H1 (cell line): ENCODE data around the gene HIC1.

Experiments used
- CTCF ChIP-seq, 3 experiments: IDR thresholded peaks; 1 replicate in 2 of 3; 2 replicates in 1 of 3; pipeline versions ENCODE4 v1.5.1 to v1.6.1; 2011; ENCODE audit warnings: low read length in 3 of 3, mild to moderate bottlenecking in 3 of 3, inconsistent platforms in 2 of 3, low read depth in 1 of 3, moderate library complexity in 1 of 3; ENCODE audit not compliant: insufficient read depth in 1 of 3; ENCODE audit errors: control extremely low read depth in 1 of 3
- EP300 ChIP-seq, 2 experiments: IDR thresholded peaks; 1 replicate in 1 of 2; 2 replicates in 1 of 2; pipeline ENCODE4 v1.6.1; 2011 to 2012; ENCODE audit warnings: low read depth in 2 of 2, low read length in 2 of 2, mild to moderate bottlenecking in 2 of 2, borderline replicate concordance in 1 of 2, inconsistent platforms in 1 of 2, moderate library complexity in 1 of 2
- GABPA ChIP-seq: IDR thresholded peaks from 2 replicates; pipeline ENCODE4 v1.6.1; 2011; ENCODE audit warnings: mild to moderate bottlenecking, low read length, moderate library complexity, borderline replicate concordance; ENCODE audit not compliant: insufficient read depth
- JUN ChIP-seq: IDR thresholded peaks from 2 replicates; pipeline ENCODE4 v1.6.1; 2011; ENCODE audit warnings: low read depth, mild to moderate bottlenecking, improper control_type of control experiment, low read length
- JUND ChIP-seq: IDR thresholded peaks from 2 replicates; pipeline ENCODE4 v1.6.1; 2011; ENCODE audit warnings: mild to moderate bottlenecking, improper control_type of control experiment, low read length
- KDM5A ChIP-seq: fragments of 200-600 bp; IDR thresholded peaks from 2 replicates; pipeline ENCODE4 v1.7.1; 2012; ENCODE audit warnings: mild to moderate bottlenecking, low read length, inconsistent platforms, mixed read lengths
- POLR2A ChIP-seq, 2 experiments: IDR thresholded peaks; 1 replicate in 1 of 2; 2 replicates in 1 of 2; pipeline ENCODE4 v1.6.1; 2011; ENCODE audit warnings: low read depth in 2 of 2, low read length in 2 of 2, mild to moderate bottlenecking in 2 of 2; ENCODE audit errors: control extremely low read depth in 1 of 2
- SIN3A ChIP-seq, 2 experiments: IDR thresholded peaks in 1 of 2; conservative IDR thresholded peaks in 1 of 2; 2 replicates each; pipeline ENCODE4 v1.6.1; 2011 to 2012; ENCODE audit warnings: low read length in 2 of 2, improper control_type of control experiment in 1 of 2, low read depth in 1 of 2, mild to moderate bottlenecking in 1 of 2
- TCF12 ChIP-seq: IDR thresholded peaks from 2 replicates; pipeline ENCODE4 v1.6.1; 2011; ENCODE audit warnings: low read depth, mild to moderate bottlenecking, low read length

- TF ChIP-seq POLR2A (IDR thresholded peaks at IDR 0.05; ENCODE audit: control extremely low read depth in 1 of 2, low read depth in 2 of 2, low read length in 2 of 2) (no peak), JUND (no peak), EP300 (IDR thresholded peaks at IDR 0.05; ENCODE audit: borderline replicate concordance in 1 of 2, low read depth in 2 of 2, low read length in 2 of 2) (no peak), GABPA (no peak), CTCF (IDR thresholded peaks at IDR 0.05; ENCODE audit: control extremely low read depth in 1 of 3, insufficient read depth in 1 of 3, low read depth in 1 of 3, low read length in 3 of 3) (no peak), KDM5A (no peak), JUN (no peak), SIN3A (conservative IDR thresholded peaks at IDR 0.05 in 1 of 2, IDR thresholded peaks at IDR 0.05 in 1 of 2; ENCODE audit: low read depth in 1 of 2, low read length in 2 of 2) (no peak), TCF12 (no peak)
Observed at GRCh38 chr17:2067048-2067561, 12.2 kb downstream of the HIC1 start.
